NB4 (cell line): ENCODE measurements around the gene HSPA1L.
A peak's percentile ranks its signal among the peaks of the same experiment; 100 is the strongest.
"Not testable (repeated sequence)": the region's sequence is repeated elsewhere in the genome, so short reads cannot be mapped to it uniquely, and the experiment has no call there.

ENCODE experiments used
- DNase-seq: peaks from one replicate; pipeline ENCODE4 v3.0.0; 2010; ENCODE audit warnings: low read depth
- H3K4me3 ChIP-seq: one replicate; pipeline ENCODE4 v1.5.1; 2011; ENCODE audit warnings: mild to moderate bottlenecking, low read depth, low read length, moderate library complexity
- CTCF ChIP-seq: IDR thresholded peaks from one replicate; pipeline ENCODE4 v1.5.1; 2012; ENCODE audit warnings: low read depth, low read length
- MAX ChIP-seq: IDR thresholded peaks from 2 replicates; pipeline ENCODE4 v1.6.1; 2011; ENCODE audit warnings: low read depth, low read length
- MYC ChIP-seq: IDR thresholded peaks from 2 replicates; pipeline ENCODE4 v1.6.1; 2011; ENCODE audit warnings: low read depth, low read length
- POLR2A ChIP-seq: IDR thresholded peaks from 2 replicates; pipeline ENCODE4 v1.6.1; 2011; ENCODE audit warnings: mild to moderate bottlenecking; ENCODE audit not compliant: insufficient read length; ENCODE audit errors: extremely low read depth

Gene HSPA1L

GRCh38 chr6:31795616-31796298, 19.3 kb downstream of the HSPA1L start, which contains the start of gene VARS1:
TSS of gene VARS1 (minus strand) at chr6:31795752. CDS start at chr6:31795217, 535 bp downstream.
- TF ChIP-seq MAX = peak; percentile 96
- peak; percentile 87 for TF ChIP-seq MYC
- peak; percentile 25 for TF ChIP-seq POLR2A
- TF ChIP-seq CTCF = peak; percentile 92
- peak; percentile 98 for DNase-seq
- H3K4me3 ChIP-seq = peak within 1 kb of the TSS; percentile 75

- TF ChIP-seq MAX (no peak), CTCF (no peak), MYC (no peak), POLR2A (no peak)
- H3K4me3 ChIP-seq = peak overlapping the region; percentile 75
- peak; percentile 54 for DNase-seq
Measured at GRCh38 chr6:31794866-31795615, 20.0 kb downstream of the HSPA1L start.

GRCh38 chr6:31794294-31794865, 20.7 kb downstream of the HSPA1L start:
- peak overlapping the region; percentile 75 for H3K4me3 ChIP-seq
- TF ChIP-seq MYC = no peak
- no peak for TF ChIP-seq MAX
- TF ChIP-seq POLR2A = no peak
- DNase-seq = peak; percentile 58

GRCh38 chr6:31793927-31794245, 21.2 kb downstream of the HSPA1L start:
- peak overlapping the region; percentile 75 for H3K4me3 ChIP-seq
- not testable (repeated sequence) for DNase-seq

GRCh38 chr6:31792761-31793171, 22.3 kb downstream of the HSPA1L start:
- no peak overlapping the region for H3K4me3 ChIP-seq
- DNase-seq = no peak
- TF ChIP-seq CTCF = no peak
- TF ChIP-seq MYC = no peak
- TF ChIP-seq POLR2A = no peak
- TF ChIP-seq MAX = no peak

- no peak overlapping the region for H3K4me3 ChIP-seq
- no peak for TF ChIP-seq POLR2A
- no peak for TF ChIP-seq MYC
- TF ChIP-seq CTCF = no peak
- TF ChIP-seq MAX = no peak
- DNase-seq = no peak
Measured at GRCh38 chr6:31792090-31792374, 23.1 kb downstream of the HSPA1L start.
